Measurements from ENCODE around the gene PAPSS1.

GRCh38 chr4:107619066-107619465 lies 101.0 kb downstream of the PAPSS1 start:
- no peak for TF ChIP-seq CTCF (conservative IDR thresholded peaks at IDR 0.05 in 1 of 2, IDR thresholded peaks at IDR 0.05 in 1 of 2; ENCODE audit: extremely low read depth in 1 of 2, insufficient read depth in 1 of 2, low read depth in 1 of 2, low read length in 2 of 2)
- TF ChIP-seq EZH2 (IDR thresholded peaks at IDR 0.05; ENCODE audit: borderline replicate concordance, low read length), result no peak
